DMS 273 (cell line): ENCODE results near the gene RAD51B.

Source experiments
- DNase-seq: peaks from one replicate; lab custom pipeline; 2025; ENCODE audit not compliant: unreplicated experiment; lab: John Stamatoyannopoulos, UW

The RAD51B gene

DNA sequence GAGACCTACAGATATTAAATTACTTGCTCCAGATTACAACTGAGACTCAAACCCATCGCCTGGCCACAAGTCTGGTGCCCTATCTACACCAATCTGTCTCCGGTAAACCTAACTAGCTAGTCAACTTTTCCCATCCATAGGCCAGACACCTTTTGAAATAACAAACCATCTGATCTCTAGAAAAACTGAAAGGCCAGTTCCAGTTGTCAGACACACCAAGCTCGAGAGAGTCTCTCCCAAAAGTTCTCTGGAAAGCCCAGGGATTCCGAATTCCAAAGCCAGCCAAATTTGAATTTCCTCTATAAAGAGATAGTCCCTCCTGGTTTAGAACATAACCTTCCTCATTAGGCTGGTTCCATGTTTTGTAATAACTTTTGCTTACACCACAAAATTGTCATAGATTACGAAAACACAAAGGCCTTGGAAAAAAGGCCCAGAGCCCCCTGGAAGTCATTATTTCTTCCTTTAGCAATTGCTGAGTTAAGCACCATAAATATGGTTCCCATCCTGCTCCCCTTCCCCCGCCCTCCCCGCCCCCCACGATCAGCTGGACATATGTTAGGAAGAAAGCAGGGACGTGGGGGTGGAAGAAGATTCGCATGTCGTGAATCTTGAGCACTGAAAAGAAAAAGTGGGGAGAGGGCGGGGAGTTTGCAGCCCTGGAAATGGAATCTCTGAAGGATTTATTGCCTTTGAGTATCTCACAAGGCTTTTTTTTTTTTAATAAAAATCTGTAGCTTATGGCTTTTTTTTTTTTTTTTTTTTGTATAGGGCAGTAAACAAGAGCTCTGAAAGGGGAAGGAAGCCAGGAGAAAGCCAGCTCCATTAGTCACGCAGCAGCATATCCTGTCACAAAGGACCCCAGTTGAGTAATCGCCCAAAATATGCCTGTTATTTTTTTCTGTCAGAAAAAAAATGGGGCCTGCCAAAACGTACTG, 862.9 kb downstream of the RAD51B start:
- DNase-seq, result no peak

DNA sequence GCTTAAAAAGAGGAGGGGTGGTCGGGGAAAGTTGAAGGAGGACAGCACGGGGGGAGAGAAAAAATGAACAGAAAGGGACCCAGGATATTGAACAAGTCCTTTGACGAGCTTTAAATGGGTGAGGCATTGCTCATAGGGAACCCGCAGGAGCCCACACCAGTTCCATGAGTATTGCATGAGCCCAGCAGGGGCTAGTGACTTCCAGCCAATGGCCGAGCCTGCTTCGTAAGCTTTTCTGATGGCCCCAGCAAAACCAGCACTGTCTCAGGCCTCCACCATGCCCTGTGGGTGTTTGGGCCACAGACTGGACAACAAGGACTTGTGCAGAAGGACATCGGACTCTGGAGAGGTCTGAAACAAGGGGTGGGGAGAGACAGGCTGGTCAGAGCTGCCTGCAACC, 863.7 kb downstream of the RAD51B start:
- no peak for DNase-seq

DNA sequence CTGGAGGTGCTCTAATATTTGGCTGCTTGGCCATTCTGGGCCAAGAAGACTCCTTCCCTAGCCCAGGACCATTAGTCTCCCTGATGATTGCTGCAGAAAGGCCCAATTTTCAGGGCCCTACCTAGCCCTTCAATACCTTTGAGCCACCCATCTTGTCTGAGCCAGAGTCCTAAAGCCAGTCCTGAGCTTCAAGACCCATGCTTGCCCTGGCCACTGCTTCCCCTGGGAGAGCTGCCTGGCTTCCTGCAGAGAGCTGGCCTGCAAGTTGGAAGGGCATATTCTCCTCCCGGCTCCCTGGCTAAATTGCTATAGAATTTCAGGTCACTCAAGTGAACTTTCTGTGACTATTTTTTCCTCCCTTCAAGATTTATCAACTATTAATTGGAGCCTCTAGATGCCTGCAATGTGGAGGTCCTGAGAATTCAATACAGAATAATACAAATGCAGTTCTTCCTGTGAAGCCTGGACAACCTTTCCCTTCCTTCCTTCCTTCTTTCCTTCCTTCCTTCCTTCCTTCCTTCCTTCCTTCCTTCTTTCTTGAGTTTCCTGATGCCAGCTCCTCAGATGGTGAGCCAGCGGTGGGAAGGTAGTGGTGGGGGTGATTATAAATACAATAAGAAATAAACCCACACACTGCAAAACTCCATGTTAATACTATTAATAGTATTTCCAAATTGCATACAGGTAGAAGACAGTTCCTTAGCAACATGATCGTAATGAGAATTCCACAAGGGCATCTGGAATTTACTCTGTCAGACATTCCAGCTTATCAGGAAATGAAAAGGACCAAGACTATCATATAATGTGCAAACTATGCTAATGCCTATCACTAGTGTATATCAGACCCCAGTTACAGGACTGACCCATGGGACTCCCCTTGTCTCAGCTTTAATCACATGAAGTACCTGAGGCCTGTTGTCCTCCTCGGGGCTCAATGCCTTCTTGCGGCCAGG, 865.2 kb downstream of the RAD51B start:
- no peak for DNase-seq

DNA sequence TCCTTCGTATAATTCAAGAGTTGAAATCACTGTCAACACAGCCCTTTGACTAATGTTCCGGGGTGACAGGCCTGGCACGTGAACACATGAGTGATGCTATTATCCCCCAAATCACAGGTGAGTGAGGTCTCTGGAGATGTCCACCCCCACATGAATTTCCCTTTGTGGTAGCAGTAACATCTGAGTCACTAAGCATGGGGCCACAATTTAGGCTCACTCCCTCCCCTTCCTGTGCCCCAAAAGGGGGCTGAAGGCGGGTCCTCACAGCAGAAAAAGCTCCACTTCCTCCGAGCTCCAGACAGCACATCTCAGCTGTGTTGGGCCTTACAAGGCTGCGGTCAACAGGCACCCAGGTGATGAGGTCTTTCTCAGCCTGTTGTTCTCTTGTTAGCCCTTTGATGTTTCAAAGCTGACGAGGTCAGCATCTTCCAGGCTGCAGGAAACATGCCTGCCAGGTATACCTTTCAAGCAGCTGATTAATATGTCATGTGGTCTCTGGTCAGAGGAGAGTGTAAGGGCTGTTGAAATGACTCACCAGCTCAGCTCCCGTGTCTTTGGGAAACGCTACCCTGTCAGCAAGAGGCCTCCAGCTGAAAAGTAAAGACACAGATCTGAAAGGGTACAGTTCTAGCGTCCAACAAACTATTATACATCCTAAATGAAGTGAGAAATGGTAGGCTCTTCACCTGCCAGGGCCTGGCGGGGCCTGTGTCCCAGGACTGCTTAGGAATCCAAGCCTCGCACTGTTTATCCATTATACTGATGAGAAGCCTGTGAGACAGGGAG, 866.0 kb downstream of the RAD51B start:
- DNase-seq, result no peak

DNA sequence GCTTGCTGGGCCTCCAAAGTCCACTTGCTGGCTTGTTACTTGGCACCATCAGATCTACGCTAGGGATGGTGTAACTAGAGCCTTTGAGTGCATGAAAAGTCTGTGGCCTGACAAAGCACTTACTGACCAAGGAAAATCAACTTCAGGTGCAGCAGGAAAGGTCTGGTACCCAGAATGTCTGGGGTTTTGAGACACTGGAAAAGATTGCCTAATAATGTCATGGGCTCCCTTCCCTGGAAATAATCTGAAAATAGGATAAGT, 866.6 kb downstream of the RAD51B start:
- DNase-seq, result no peak

DNA sequence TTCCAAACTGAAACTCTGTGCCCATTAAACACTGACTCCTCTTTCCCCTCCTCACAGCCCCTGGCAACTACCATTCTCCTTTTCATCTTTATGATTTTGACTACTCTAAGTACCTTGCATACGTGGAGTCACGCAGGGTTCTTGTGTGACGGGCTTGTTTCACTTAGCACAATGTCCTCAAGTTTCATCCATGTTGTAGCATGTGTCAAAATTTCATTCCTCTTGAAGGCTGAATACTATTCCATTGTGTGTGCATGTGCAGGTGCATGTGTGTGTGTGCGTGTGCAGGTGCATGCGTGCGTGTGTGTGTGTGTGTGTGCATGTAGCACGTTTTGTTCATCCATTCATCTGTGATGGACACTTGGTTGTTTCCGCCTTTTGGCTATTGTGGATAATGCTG, 867.1 kb downstream of the RAD51B start:
- DNase-seq, result no peak

DNA sequence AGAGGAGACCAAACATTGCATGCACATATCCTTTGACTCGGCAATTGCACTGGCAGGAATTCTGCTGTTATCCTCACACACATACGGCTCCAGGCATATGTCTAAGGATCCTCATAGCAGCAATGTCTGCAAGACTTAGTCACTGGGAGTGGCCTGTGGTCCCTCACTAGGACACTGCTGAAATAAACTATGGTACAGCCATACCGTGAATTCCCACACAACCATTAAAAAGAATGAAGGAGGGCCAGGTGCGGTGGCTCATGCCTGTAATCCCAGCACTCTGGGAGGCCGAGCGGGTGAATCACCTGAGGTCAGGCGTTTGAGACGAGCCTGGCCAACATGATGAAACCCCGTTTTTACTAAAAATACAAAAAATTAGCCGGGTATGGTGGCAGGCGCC, 868.2 kb downstream of the RAD51B start:
- no peak for DNase-seq

DNA sequence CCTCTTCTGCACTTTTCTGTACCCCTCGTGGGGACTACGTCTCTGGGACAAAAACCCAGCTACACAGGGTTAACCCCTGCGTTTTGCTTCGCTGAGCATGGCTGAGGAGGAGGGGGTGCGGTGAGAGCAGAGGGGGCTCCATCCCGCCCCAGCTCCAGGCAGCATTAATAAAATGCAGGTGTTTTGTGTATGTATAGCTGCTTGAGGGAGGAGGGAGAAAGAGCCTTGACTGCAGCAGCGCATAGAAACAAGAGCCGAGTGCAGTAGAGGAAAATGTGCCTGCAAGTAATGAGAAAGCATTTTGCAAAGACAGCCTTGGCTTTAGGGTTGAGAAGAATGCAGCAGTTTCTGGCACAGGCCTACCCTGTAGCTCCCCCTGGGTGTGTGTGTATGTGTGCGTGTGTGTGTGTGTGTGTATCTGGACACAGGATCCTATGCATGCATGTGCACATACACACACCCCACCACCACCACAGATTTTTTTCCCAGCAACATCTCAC, 869.3 kb downstream of the RAD51B start:
- peak; percentile 18 for DNase-seq

DNA sequence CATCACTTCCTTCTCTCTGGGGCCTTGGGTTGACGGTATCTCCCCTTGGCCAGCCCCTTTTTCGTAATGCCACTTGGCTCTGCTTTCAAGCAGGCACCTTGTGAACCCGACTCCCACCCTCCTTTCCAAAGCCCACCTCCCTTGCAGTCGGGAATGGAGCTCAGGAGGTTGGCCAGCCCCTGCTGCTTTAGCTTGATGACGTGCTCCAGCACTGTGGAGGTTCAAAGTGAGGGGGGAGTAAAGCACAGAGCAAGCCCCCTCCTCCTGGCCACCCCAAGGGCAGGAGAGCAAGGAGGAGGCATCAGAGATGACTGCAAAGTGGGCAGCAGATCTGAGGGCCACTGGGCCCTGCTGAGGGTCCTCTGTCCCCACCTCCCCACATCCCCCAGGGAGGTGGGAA, 869.9 kb downstream of the RAD51B start:
- no peak for DNase-seq

DNA sequence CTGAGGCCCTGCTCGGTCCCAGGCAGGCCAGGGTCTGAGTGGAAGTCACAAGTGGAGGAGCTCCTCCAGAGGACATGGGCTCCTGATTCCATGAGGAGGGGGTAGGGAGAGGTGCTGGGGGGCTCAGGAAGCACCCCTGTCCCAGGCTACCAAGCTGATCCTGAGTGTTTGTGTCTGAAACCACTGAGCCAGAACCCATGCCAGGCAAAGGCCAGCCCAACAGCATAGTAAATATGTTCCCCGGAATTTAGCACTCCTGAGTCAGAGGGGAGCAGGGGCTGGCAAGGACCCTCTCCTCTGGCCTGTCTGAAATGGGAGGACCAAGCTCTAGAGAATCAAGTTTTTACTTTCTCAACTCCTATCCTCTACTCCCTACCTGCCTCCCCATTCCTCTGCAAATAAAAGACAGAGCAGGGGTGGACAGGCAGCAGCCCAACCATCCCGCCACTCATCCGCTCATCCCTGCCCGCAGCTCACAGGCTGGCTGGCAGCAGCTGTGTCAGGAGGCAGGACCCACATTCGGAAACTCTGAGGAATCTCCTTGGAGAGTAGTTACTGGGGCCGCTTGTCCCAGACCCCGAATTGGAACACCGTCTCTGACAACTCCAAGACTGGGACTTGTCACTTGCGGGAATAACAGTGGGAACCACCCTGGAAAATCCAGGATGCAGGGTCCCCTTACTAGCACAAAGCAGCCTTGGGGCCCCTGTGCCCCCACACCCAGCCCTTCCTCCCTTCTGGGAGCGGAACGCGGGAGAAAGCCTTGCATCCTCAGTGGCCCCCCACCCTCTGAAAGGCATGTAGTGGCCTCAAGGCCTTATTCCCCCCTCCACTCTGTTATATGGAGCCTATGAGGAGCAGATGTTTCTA, 870.7 kb downstream of the RAD51B start:
- DNase-seq, result no peak

DNA sequence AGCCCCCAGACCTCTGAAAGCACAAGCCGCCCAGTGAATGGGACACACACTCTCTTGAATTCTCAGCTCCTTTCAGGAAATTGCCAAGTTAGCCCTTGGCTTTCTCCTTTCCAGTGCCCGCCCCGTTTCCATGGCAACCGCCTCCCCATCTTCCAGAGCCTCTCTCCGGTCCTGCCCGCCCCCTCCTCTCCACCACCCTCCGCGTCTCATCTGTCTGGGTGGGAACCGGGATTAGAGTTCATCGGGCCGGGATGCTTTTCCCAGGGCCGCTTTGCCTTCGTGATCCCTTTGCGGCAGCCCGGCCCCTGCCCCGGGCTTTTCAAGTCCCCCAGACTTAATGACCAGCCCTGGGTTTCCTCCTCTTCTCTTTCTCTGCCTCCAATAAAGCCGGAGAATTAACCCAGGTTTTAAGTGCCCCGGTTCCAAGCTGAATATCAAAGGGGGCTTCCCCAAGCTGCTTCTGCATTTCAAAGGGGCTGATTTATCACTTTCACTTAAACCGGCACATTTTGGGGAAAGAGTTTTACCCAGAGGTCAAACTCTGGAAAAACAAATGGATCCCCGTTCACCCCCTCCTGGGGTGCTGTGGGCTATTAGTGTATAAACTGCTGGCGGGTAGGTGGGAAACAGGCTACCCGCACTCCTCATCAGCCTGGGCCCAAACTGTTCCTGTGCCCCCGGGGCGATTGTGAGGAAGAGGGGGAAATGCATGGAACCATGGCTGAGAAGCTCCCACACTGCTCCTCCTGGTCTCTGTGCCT, 871.6 kb downstream of the RAD51B start:
- no peak for DNase-seq

DNA sequence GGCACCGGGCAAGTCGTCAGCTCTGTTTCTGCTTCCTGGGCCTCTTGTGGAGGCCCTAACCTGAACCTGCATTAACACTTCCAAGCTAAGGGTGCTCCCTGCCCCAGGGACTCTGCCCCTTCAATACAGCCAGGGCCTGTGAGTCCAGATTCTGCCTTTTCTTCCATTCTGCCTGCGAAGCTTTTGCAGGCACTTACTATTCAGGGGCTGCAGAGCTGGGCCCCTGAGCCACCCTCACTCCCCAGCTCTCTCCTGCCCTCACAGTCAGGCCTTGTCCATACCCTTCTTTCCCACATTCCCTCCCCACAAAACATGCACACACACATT, 872.2 kb downstream of the RAD51B start:
- no peak for DNase-seq

DNA sequence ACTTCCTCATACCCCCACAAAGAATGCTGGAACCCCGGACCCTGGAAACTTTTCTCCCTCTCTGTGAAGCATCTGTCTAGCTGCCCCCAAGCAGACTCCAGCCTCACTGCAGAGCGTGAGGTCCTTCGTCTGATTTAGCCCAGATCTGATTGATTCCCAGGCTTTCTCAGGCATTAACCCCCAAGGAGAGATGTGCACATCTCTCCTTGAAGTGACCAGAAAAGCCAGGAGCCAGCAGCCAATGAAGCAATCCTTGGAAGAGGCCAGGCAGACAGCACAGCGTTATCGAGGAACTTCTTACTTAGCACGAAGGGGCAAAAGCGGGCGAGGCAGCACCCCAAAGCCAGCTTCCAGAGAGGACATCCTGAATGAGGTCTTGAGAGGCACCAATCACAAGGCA, 872.6 kb downstream of the RAD51B start:
- DNase-seq, result no peak

DNA sequence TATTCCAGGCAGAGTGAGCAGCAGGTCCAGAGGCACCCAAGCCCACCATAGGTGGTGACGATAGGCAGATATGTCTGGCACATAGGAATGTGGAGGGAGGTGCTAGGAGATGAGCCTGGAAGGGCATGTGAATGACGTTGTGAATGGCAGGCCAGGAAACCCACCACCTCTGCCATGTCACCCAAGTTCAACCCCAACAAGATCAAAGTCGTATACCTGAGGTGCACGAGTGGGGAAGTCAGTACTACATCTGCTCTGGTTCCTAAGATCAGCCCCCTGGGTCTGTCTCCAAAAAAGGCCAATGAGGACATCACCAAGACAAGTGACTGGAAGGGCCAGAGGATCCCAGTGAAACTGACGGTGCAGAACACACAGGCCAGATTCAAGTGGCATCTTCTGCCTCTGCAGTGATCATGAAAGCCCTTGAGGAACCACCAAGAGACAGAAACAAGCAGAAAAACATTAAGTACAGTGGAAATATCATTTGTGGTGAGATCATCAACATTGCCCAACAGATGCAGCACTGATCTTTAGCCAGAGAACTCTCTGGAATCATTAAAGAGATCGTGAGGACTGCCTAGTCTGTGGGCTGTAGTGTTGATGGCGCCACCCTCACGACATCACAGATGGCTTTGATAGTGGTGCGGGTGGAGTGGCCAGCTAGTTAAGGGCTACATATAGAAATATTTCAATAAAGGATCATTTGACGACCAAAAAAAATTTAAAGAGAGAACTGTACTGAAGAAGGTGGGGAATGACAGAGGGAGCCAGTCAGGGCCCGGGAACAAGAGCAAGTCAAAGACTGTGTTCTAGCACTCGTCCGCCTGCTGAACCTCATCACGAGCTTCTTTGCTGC, 873.6 kb downstream of the RAD51B start:
- no peak for DNase-seq

DNA sequence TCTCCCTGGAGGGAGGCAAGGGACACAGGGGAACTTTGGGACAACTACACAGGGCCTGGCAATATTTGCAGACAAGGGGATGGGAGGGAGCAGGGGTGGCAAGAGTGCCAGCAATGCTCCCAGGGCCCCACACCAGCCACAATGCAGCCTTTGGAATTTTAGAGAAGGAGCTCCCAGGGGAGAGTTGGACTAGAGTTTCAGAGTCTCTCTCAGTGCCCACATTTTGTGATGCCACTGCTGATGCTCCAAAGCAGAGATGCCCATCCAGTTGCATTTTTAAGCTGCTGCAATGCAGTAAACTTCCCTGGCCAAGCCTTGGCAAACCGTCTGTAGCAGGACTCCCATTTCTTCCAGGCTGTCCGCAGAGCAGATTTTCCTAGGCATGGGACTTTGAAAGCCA, 874.3 kb downstream of the RAD51B start:
- no peak for DNase-seq

DNA sequence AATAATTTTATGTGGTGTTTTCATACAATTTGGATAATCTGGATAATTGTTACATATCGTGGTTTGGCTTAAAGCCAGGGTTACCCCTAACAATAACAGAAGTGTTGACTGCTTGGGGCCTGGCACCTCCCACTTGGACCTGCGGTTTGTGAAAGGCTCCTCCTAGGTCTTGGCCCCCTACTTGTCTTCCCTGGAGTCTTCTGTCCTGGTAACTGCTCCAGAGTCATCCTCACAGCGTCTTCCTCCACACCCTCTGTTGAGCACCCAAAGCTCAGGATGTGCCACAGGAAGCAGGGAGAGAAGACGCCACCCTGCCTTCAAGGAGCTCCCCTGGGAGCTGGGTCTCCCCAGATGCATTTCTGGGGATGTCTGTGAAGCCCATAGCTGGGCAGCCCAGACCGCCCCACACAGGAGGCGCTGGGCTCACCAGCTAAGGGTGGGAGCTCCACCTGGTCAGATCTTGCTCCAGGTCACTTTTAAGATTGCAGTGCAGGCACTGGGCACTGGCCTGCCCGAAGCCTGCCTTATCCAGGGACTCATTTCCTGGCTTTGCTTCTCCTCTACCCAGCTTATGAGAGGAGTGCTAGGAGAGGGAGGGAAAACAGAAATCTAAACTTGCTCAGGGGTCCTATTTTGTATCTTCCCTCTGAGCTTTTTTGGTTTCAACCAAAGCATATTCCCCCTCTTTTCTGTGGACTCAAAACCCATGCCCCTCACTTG, 875.1 kb downstream of the RAD51B start:
- no peak for DNase-seq

DNA sequence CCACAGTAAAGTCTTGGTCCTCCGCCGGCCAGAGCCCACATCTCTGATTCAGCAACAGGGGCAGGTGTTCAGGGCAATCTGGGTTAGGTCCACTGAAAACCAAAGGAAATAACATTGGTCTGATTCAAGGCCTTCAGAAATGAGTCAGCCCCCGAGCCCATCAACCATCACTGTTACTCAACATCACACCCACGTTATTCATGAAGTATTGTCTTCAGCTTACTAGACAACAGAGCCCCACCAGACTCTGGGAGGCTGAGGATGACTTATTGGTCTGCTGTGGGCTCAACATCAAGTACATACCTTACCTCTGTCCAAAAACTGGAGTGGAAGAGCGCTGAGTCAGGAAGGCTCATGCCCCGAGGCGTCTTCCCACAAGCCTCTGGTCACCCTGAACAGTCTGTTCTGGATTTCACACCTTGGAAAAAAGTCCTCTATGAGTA, 875.8 kb downstream of the RAD51B start:
- DNase-seq, result no peak

DNA sequence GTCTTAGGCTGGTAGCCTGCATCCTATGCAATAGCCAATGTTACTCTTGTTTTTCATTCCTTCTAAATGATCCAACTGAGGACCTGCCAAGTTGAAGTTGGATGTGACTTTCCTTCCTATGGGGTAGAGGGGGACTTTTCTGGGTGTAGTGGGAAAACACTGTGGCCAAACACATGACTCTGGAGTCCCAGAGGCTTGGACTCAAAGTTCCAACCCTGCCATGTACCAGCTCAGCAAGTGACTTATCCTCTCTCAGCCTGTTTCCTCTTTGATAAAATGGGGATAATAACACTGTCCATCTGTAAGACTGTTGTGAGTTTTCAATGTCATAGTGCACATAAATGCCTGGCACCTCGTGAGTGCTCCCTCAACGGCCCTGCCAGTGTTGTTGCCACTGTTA, 876.3 kb downstream of the RAD51B start:
- DNase-seq, result no peak
